H1 (cell line): ENCODE data around the gene MAML3.

Experiments
- BRCA1 ChIP-seq: IDR thresholded peaks from 2 replicates; pipeline ENCODE4 v1.6.1; 2012; ENCODE audit warnings: low read depth, low read length, improper control_type of control experiment
- CHD2 ChIP-seq: IDR thresholded peaks from 2 replicates; pipeline ENCODE4 v1.6.1; 2012; ENCODE audit warnings: low read length, improper control_type of control experiment
- EP300 ChIP-seq, 2 experiments: IDR thresholded peaks; 1 replicate in 1 of 2; 2 replicates in 1 of 2; pipeline ENCODE4 v1.6.1; 2011 to 2012; ENCODE audit warnings: low read depth in 2 of 2, low read length in 2 of 2, mild to moderate bottlenecking in 2 of 2, borderline replicate concordance in 1 of 2, inconsistent platforms in 1 of 2, moderate library complexity in 1 of 2
- MAFK ChIP-seq: IDR thresholded peaks from 2 replicates; pipeline ENCODE4 v1.6.1; 2012; ENCODE audit warnings: low read depth, mild to moderate bottlenecking, improper control_type of control experiment, low read length
- NRF1 ChIP-seq: IDR thresholded peaks from 2 replicates; pipeline ENCODE4 v1.6.1; 2011; ENCODE audit warnings: mild to moderate bottlenecking, low read depth, low read length, improper control_type of control experiment
- POLR2A ChIP-seq, 2 experiments: IDR thresholded peaks; 1 replicate in 1 of 2; 2 replicates in 1 of 2; pipeline ENCODE4 v1.6.1; 2011; ENCODE audit warnings: low read depth in 2 of 2, low read length in 2 of 2, mild to moderate bottlenecking in 2 of 2; ENCODE audit errors: control extremely low read depth in 1 of 2
- POLR2AphosphoS5 ChIP-seq: IDR thresholded peaks from 2 replicates; pipeline ENCODE4 v1.6.1; 2011; ENCODE audit warnings: low read depth, low read length
- TAF1 ChIP-seq: IDR thresholded peaks from 2 replicates; pipeline ENCODE4 v1.6.1; 2011; ENCODE audit warnings: mild to moderate bottlenecking, low read depth, low read length
- TF ChIP-seq, protein P1 (sequence below), 3 experiments: IDR thresholded peaks; 1 replicate in 2 of 3; 2 replicates in 1 of 3; pipeline versions ENCODE4 v1.5.1 to v1.6.1; 2011; ENCODE audit warnings: low read length in 3 of 3, mild to moderate bottlenecking in 3 of 3, inconsistent platforms in 2 of 3, low read depth in 1 of 3, moderate library complexity in 1 of 3; ENCODE audit not compliant: insufficient read depth in 1 of 3; ENCODE audit errors: control extremely low read depth in 1 of 3

DNA sequence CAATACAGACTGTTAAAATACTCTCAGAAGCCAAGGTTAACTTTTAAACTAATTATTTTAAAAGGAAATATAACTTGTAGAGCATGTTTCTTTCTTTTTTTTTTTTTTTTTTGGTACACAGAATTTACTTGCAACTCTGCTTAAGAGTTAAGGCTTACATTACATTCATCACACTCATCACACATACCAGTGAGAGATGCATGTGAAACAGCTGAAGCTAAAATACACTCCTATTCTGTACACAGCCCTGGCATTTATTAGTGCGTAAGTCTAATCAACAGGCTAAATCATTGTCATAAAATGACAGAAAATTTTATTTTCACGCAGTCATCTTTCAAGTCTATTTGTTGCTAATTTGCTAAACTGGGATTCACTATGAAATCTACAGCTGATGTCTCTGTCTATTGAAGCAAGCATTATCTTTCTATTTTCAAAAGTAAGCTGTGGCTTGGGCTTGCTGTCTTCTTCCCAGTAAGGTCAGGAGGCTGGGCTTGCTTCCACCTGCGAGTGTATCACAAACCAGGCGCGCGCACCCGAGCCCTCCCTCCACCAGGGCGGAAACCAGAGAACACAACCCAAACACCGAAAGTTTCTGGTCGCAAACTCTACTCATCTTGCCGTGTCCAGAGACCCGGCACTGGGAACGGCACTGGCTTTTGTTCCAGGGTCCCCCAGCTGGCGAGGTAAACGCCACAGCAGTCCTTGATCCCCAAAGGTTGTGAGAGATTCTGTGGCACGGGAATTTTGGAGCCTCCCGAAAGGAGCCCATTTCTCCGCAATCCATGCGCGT, 3.9 kb downstream of the MAML3 start:
- TF ChIP-seq EP300 (IDR thresholded peaks at IDR 0.05; ENCODE audit: borderline replicate concordance in 1 of 2, low read depth in 2 of 2, low read length in 2 of 2), result no peak
- TF ChIP-seq, protein P1, sequence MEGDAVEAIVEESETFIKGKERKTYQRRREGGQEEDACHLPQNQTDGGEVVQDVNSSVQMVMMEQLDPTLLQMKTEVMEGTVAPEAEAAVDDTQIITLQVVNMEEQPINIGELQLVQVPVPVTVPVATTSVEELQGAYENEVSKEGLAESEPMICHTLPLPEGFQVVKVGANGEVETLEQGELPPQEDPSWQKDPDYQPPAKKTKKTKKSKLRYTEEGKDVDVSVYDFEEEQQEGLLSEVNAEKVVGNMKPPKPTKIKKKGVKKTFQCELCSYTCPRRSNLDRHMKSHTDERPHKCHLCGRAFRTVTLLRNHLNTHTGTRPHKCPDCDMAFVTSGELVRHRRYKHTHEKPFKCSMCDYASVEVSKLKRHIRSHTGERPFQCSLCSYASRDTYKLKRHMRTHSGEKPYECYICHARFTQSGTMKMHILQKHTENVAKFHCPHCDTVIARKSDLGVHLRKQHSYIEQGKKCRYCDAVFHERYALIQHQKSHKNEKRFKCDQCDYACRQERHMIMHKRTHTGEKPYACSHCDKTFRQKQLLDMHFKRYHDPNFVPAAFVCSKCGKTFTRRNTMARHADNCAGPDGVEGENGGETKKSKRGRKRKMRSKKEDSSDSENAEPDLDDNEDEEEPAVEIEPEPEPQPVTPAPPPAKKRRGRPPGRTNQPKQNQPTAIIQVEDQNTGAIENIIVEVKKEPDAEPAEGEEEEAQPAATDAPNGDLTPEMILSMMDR (IDR thresholded peaks at IDR 0.05; ENCODE audit: control extremely low read depth in 1 of 3, insufficient read depth in 1 of 3, low read depth in 1 of 3, low read length in 3 of 3), result no peak
- no peak for TF ChIP-seq NRF1
- no peak; a peak in 1 of 3 replicates for TF ChIP-seq POLR2A (IDR thresholded peaks at IDR 0.05; ENCODE audit: control extremely low read depth in 1 of 2, low read depth in 2 of 2, low read length in 2 of 2)
- TF ChIP-seq CHD2, result no peak
- TF ChIP-seq TAF1, result peak; percentile 40; the same call in 1 of the 2 replicates
- TF ChIP-seq BRCA1, result no peak
- no peak for TF ChIP-seq POLR2AphosphoS5
- TF ChIP-seq MAFK, result no peak
